Measurements from ENCODE around the gene REPS2.

GRCh38 chrX:17081511-17081910 lies 135.1 kb downstream of the REPS2 start:
- TF ChIP-seq NBN (IDR thresholded peaks at IDR 0.05; ENCODE audit: low read depth) = no peak
- no peak for TF ChIP-seq NRF1 (conservative IDR thresholded peaks at IDR 0.05 in 1 of 2, IDR thresholded peaks at IDR 0.05 in 1 of 2)
- no peak for TF ChIP-seq CTCF (IDR thresholded peaks at IDR 0.05 in 2 of 3, conservative IDR thresholded peaks at IDR 0.05 in 1 of 3; ENCODE audit: insufficient read depth in 2 of 3, low read depth in 1 of 3, low read length in 3 of 3)
